IMR-90 (cell line): Measurements from ENCODE around the gene NECTIN4.

Experiments
- CEBPB ChIP-seq: IDR thresholded peaks from 2 replicates; pipeline ENCODE4 v1.6.1; 2012; ENCODE audit warnings: low read depth, low read length, improper control_type of control experiment
- CHD1 ChIP-seq: IDR thresholded peaks from 2 replicates; pipeline ENCODE4 v1.6.1; 2012; ENCODE audit warnings: low read depth, low read length, improper control_type of control experiment
- MAZ ChIP-seq: IDR thresholded peaks from 2 replicates; pipeline ENCODE4 v1.6.1; 2012; ENCODE audit warnings: low read depth, mild to moderate bottlenecking, low read length, improper control_type of control experiment, moderate library complexity, borderline replicate concordance
- MXI1 ChIP-seq: IDR thresholded peaks from 2 replicates; pipeline ENCODE4 v1.6.1; 2012; ENCODE audit warnings: low read depth, mild to moderate bottlenecking, low read length, moderate library complexity, borderline replicate concordance
- POLR2A ChIP-seq: IDR thresholded peaks from 2 replicates; pipeline ENCODE4 v1.6.1; 2012; ENCODE audit warnings: mild to moderate bottlenecking, low read depth, low read length
- RAD21 ChIP-seq: IDR thresholded peaks from 2 replicates; pipeline ENCODE4 v1.6.1; 2012; ENCODE audit warnings: low read length, improper control_type of control experiment
- RCOR1 ChIP-seq: IDR thresholded peaks from 2 replicates; pipeline ENCODE4 v1.6.1; 2012; ENCODE audit warnings: mild to moderate bottlenecking, low read length, improper control_type of control experiment; ENCODE audit not compliant: insufficient replicate concordance
- RFX5 ChIP-seq: IDR thresholded peaks from 2 replicates; pipeline ENCODE4 v1.8.0; 2012; ENCODE audit warnings: low read depth, mild to moderate bottlenecking, low read length, moderate library complexity
- SMC3 ChIP-seq: fragments of 150-350 bp; IDR thresholded peaks from 2 replicates; pipeline ENCODE4 v1.6.1; 2016; ENCODE audit warnings: low read depth, mild to moderate bottlenecking, antibody characterized with exemption, low read length, moderate library complexity
- TF ChIP-seq, protein P1 (sequence below): conservative IDR thresholded peaks from 2 replicates; pipeline ENCODE4 v1.5.1; 2012; ENCODE audit warnings: mild to moderate bottlenecking, low read depth, low read length, improper control_type of control experiment
- TF ChIP-seq, protein P2 (sequence below): fragments of 150-350 bp; IDR thresholded peaks from 2 replicates; pipeline ENCODE4 v1.6.1; 2017; ENCODE audit warnings: mild to moderate bottlenecking, antibody characterized with exemption, low read length, low read depth
- TF ChIP-seq, protein P3 (sequence below): fragments of 150-350 bp; IDR thresholded peaks from 2 replicates; pipeline ENCODE4 v1.6.1; 2016; ENCODE audit warnings: low read depth, mild to moderate bottlenecking, low read length, moderate library complexity, borderline replicate concordance

DNA sequence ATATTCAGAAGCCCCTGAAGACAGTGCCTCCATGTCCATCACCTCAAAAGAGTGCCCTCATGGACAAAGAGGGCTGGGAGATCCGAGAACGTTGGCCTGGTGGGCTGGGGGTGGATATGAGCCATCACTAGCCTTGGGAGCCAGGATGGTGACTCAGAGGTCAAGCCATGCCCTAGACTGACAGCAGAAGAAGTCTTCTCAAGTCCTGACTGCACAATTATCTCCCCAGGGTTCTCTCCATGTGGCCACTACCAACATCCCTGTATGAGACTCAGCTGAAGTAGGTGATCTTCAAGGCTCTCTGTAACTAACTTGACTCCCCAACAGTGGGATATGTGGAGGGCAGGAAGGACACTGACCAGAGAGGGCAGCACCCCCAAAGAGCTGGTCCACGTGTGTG lies 36.5 kb downstream of the NECTIN4 start:
- TF ChIP-seq SMC3 (no peak), POLR2A (no peak), CHD1 (no peak), RAD21 (no peak), RFX5 (no peak), CEBPB (no peak), MXI1 (no peak), RCOR1 (no peak), MAZ (no peak)
- TF ChIP-seq, protein P1, sequence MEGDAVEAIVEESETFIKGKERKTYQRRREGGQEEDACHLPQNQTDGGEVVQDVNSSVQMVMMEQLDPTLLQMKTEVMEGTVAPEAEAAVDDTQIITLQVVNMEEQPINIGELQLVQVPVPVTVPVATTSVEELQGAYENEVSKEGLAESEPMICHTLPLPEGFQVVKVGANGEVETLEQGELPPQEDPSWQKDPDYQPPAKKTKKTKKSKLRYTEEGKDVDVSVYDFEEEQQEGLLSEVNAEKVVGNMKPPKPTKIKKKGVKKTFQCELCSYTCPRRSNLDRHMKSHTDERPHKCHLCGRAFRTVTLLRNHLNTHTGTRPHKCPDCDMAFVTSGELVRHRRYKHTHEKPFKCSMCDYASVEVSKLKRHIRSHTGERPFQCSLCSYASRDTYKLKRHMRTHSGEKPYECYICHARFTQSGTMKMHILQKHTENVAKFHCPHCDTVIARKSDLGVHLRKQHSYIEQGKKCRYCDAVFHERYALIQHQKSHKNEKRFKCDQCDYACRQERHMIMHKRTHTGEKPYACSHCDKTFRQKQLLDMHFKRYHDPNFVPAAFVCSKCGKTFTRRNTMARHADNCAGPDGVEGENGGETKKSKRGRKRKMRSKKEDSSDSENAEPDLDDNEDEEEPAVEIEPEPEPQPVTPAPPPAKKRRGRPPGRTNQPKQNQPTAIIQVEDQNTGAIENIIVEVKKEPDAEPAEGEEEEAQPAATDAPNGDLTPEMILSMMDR = no peak
- TF ChIP-seq, protein P2, sequence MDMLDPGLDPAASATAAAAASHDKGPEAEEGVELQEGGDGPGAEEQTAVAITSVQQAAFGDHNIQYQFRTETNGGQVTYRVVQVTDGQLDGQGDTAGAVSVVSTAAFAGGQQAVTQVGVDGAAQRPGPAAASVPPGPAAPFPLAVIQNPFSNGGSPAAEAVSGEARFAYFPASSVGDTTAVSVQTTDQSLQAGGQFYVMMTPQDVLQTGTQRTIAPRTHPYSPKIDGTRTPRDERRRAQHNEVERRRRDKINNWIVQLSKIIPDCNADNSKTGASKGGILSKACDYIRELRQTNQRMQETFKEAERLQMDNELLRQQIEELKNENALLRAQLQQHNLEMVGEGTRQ = no peak
- TF ChIP-seq, protein P3, sequence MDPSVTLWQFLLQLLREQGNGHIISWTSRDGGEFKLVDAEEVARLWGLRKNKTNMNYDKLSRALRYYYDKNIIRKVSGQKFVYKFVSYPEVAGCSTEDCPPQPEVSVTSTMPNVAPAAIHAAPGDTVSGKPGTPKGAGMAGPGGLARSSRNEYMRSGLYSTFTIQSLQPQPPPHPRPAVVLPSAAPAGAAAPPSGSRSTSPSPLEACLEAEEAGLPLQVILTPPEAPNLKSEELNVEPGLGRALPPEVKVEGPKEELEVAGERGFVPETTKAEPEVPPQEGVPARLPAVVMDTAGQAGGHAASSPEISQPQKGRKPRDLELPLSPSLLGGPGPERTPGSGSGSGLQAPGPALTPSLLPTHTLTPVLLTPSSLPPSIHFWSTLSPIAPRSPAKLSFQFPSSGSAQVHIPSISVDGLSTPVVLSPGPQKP = no peak
